A549 (cell line): Measurements from ENCODE around the gene NDUFAF2.

Source experiments
- BHLHE40 ChIP-seq: IDR thresholded peaks from 2 replicates; pipeline ENCODE4 v1.6.1; 2012; ENCODE audit warnings: low read depth, low read length, inconsistent platforms
- ESRRA ChIP-seq: fragments of 150-350 bp; IDR thresholded peaks from 2 replicates; pipeline ENCODE4 v1.6.1; 2014; ENCODE audit warnings: mild to moderate bottlenecking, low read length, borderline replicate concordance
- FOSL2 ChIP-seq, 2 experiments: fragments of 450-650 bp in 1 of 2; fragments of >200 bp in 1 of 2; sonication (Bioruptor Twin) in 1 of 2; formaldehyde crosslinking; IDR thresholded peaks; 2 replicates each; pipeline versions ENCODE4 v1.5.0 to v1.6.1; 2016 to 2020; ENCODE audit warnings: mild to moderate bottlenecking in 1 of 2, moderate library complexity in 1 of 2
- NFE2L2 ChIP-seq: fragments of 150-350 bp; conservative IDR thresholded peaks from 2 replicates; pipeline ENCODE4 v1.6.1; 2014; ENCODE audit warnings: low read length
- NR3C1 ChIP-seq: fragments of >200 bp; sonication (Bioruptor Twin); formaldehyde crosslinking; IDR thresholded peaks from 3 replicates; pipeline ENCODE4 v1.6.1; 2017
- POLR2A ChIP-seq: IDR thresholded peaks from 2 replicates; pipeline ENCODE4 v1.6.1; 2012; ENCODE audit warnings: mild to moderate bottlenecking, low read length
- ZFP36 ChIP-seq: fragments of 450-650 bp; IDR thresholded peaks from 2 replicates; pipeline ENCODE4 v1.6.1; 2014; ENCODE audit warnings: borderline replicate concordance; ENCODE audit not compliant: partially characterized antibody
- TF ChIP-seq, protein P1 (sequence below): fragments of >200 bp; sonication (Bioruptor Twin); formaldehyde crosslinking; IDR thresholded peaks from 3 replicates; pipeline ENCODE4 v1.5.1; 2016

DNA sequence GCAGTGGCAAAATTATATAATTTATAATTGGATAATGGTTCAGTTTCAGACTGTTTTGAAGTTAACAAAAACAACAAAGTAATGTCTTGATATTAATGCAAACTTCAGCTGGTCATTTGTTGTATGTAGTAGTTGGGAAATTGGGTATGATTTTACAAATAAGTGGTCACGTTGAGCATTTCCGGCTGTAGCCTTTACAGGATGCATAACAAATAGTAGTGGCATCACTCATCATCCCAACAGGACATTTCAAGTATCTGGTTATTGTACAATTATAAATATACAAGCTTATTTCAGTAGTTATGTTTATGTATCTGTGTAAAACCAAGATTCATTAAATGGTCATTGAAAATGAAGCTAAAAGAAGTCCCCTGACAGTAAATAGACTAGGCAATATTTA is 144.3 kb downstream of the NDUFAF2 start:
- TF ChIP-seq, protein P1, sequence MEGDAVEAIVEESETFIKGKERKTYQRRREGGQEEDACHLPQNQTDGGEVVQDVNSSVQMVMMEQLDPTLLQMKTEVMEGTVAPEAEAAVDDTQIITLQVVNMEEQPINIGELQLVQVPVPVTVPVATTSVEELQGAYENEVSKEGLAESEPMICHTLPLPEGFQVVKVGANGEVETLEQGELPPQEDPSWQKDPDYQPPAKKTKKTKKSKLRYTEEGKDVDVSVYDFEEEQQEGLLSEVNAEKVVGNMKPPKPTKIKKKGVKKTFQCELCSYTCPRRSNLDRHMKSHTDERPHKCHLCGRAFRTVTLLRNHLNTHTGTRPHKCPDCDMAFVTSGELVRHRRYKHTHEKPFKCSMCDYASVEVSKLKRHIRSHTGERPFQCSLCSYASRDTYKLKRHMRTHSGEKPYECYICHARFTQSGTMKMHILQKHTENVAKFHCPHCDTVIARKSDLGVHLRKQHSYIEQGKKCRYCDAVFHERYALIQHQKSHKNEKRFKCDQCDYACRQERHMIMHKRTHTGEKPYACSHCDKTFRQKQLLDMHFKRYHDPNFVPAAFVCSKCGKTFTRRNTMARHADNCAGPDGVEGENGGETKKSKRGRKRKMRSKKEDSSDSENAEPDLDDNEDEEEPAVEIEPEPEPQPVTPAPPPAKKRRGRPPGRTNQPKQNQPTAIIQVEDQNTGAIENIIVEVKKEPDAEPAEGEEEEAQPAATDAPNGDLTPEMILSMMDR, result no peak
- no peak for TF ChIP-seq NR3C1
- no peak for TF ChIP-seq BHLHE40
- no peak for TF ChIP-seq FOSL2 (IDR thresholded peaks at IDR 0.05)
- TF ChIP-seq FOSL2 (CRISPR knock-in tag; IDR thresholded peaks at IDR 0.05), result no peak
- TF ChIP-seq POLR2A, result no peak
- TF ChIP-seq NFE2L2, result no peak
- no peak for TF ChIP-seq ESRRA
- no peak for TF ChIP-seq ZFP36
